Activated CD4-positive, alpha-beta memory T cell treated with anti-CD3 and anti-CD28 coated beads, Interleukin-2, amount 10 ng/mL, durations not matched to agents 7 days and 5 days (primary cell): ENCODE measurements around the gene DPP6. TPM values are rescaled to one million over a fixed set of nuclear protein-coding genes. Genes with fewer than 3 reads are reported as not detected.

ENCODE experiments used
- CTCF ChIA-PET: fragments of 350-600 bp; sonication (Branson Sonifier 250); formaldehyde crosslinking; loops from one replicate; lab custom pipeline; 2021; ENCODE audit warnings: antibody characterized with exemption, inconsistent platforms; lab: Charles Lee
- POLR2A ChIA-PET: fragments of 350-600 bp; sonication (Branson Sonifier 250); formaldehyde crosslinking; loops from one replicate; lab custom pipeline; 2021; ENCODE audit warnings: antibody characterized with exemption; lab: Charles Lee
- DNase-seq: peaks from one replicate; pipeline ENCODE4 v3.0.0-alpha.2; 2020
- H3K27ac Mint-ChIP-seq: one replicate; pipeline ENCODE4 v1.8.0; 2021; ENCODE audit warnings: mild to moderate bottlenecking, mixed read lengths
- H3K27me3 Mint-ChIP-seq: one replicate; pipeline ENCODE4 v1.8.0; 2021; ENCODE audit warnings: mixed read lengths
- H3K36me3 Mint-ChIP-seq: one replicate; pipeline ENCODE4 v1.8.0; 2021; ENCODE audit warnings: low read depth, mixed read lengths
- H3K4me1 Mint-ChIP-seq: one replicate; pipeline ENCODE4 v1.8.0; 2021; ENCODE audit warnings: mixed read lengths
- H3K4me3 Mint-ChIP-seq: one replicate; pipeline ENCODE4 v1.8.0; 2021; ENCODE audit warnings: mild to moderate bottlenecking, mixed read lengths
- H3K9me3 Mint-ChIP-seq: one replicate; pipeline ENCODE4 v1.8.0; 2021; ENCODE audit warnings: mixed read lengths
- total RNA-seq, 2 experiments: library from RNA; stranded (reverse); gene quantifications; one replicate each; pipeline ENCODE4 v1.2.3, GENCODE V29; 2021

DPP6 gene
- total RNA-seq, 2 experiments from 2014 or later: not detected

DNA sequence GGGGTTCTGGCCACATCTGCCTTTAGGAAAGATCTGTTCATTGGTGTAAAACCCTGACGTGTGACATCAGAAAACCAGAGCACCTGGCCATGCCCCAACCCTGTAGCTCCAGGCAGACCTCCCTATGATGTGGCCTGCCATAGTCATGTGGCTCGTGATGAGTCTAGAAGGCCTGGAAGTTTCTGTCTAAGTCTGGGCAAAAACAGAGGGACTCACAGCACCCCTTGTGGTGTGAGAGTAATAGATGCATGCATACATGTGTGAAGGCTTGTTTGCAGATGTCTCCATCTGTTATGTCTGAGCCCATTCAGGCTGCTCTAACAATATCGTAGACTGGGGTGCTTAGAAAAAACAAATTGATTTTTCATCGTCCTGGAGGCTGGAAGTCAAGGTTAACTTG is 641.5 kb downstream of the DPP6 start:
- ChIA-PET CTCF (no interaction called here), POLR2A (no interaction called here)
- Mint-ChIP-seq H3K4me3 (no peak overlapping the region), H3K27me3 (no peaks in the 10 kb centered on the region), H3K4me1 (no peaks in the 10 kb centered on the region), H3K27ac (no peak overlapping the region), H3K36me3 (no peaks in the 10 kb centered on the region), H3K9me3 (peaks cover 6% of the 10 kb centered on the region)
- DNase-seq: no peak

- H3K4me1 Mint-ChIP-seq: no peaks in the 10 kb centered on the region
- H3K27me3 Mint-ChIP-seq: no peaks in the 10 kb centered on the region
- no peak overlapping the region for H3K27ac Mint-ChIP-seq
- POLR2A ChIA-PET: no interaction called here
- no peak for DNase-seq
- no peaks in the 10 kb centered on the region for H3K36me3 Mint-ChIP-seq
- H3K4me3 Mint-ChIP-seq: no peak overlapping the region
- peaks cover 6% of the 10 kb centered on the region for H3K9me3 Mint-ChIP-seq
- CTCF ChIA-PET: no interaction called here
These were observed 643.6 kb downstream of the DPP6 start for GRCh38 chr7:154695836-154696235.

DNA sequence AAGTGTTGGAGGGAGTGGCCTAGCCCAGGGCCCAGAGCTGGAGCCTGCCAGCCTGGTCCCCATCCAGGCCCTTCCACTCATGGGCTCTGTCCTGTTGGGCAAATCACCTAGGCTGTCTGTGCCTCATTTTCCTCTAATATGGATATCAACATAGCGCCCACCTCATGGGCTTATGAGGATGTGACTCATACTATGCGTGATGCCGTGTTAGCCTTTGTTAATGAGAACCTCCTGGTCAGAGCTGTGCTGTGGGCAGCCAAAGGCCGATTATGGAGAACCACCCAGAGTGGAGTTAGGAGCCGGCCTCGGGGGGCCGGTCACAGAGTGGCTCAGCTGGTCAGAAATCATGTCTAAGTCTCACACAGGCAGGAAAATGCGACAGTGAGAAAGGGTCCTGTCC is 644.4 kb downstream of the DPP6 start:
- H3K4me1 Mint-ChIP-seq: no peaks in the 10 kb centered on the region
- ChIA-PET POLR2A (no interaction called here), CTCF (no interaction called here)
- H3K4me3 Mint-ChIP-seq: no peak overlapping the region
- H3K9me3 Mint-ChIP-seq: peaks cover 6% of the 10 kb centered on the region
- no peak overlapping the region for H3K27ac Mint-ChIP-seq
- no peak for DNase-seq
- no peaks in the 10 kb centered on the region for H3K36me3 Mint-ChIP-seq
- H3K27me3 Mint-ChIP-seq: no peaks in the 10 kb centered on the region

GRCh38 chr7:154698726-154699291 is 646.6 kb downstream of the DPP6 start:
- Mint-ChIP-seq H3K9me3 (peaks cover 6% of the 10 kb centered on the region), H3K4me3 (no peak overlapping the region), H3K27ac (no peak overlapping the region), H3K27me3 (no peaks in the 10 kb centered on the region), H3K4me1 (no peaks in the 10 kb centered on the region), H3K36me3 (no peaks in the 10 kb centered on the region)
- CTCF ChIA-PET: interaction anchor here (0.6 to 1.6 kb wide), 6 partner anchors 11 to 1694 kb away, joined by 3 to 4 read pairs (median 3); no protein-coding TSS in a partner anchor
- DNase-seq: no peak
- POLR2A ChIA-PET: no interaction called here

DNA sequence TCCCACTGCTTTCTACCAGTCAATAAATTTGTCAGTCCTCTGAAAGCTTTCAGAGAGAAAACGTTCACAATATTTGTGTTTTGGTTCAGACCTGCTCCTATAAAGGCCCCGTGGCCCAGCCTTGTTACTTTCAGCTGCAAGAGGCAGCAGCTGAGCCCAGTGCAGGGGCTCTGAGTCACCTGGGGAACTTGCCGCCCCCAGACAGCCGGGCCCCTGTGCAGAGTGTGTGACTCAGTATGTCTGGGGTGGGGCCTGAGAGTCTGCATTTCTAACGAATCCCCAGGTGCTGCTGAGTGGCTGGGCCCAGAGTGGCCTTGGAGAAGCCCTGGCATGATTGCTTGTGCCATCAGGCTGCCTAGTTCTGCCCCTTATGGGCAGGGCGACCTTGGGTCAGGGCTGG is 647.2 kb downstream of the DPP6 start:
- no peaks in the 10 kb centered on the region for H3K4me1 Mint-ChIP-seq
- ChIA-PET POLR2A (no interaction called here), CTCF (no interaction called here)
- no peak for DNase-seq
- no peaks in the 10 kb centered on the region for H3K36me3 Mint-ChIP-seq
- H3K9me3 Mint-ChIP-seq: peaks cover 6% of the 10 kb centered on the region
- no peak overlapping the region for H3K27ac Mint-ChIP-seq
- no peak overlapping the region for H3K4me3 Mint-ChIP-seq
- no peaks in the 10 kb centered on the region for H3K27me3 Mint-ChIP-seq

DNA sequence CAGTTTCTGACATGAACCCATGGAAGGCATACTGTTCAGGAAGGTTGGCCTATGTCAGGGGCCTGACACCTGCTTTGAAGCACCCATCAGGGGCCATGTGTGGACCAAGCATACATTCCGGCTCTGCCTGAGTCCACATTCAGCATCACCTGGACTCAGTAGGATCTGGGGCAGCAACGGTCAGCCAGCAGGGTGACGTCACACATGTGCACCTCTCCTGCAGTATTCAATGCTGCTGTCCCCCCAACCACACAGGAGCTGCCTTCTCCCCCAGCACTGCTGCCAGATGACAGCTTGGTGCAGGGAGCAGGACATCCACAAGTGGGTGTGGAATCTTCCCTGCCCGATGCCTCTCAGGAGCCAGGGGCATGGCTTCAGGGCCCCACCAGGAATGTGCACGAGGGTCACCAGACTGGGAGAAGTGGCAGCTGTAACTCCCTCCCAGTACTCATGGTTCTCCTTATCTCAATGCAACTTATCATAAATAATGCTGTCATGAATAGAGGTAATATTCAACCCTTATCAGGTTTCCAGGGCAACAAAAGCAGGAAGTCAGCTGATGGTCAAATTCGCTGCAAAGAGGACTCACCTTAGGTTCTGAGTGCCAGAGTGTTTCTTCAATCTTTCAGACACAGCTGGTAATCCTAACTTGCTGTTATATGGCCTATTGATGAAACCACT is 657.8 kb downstream of the DPP6 start:
- no peak overlapping the region for H3K27ac Mint-ChIP-seq
- H3K4me1 Mint-ChIP-seq: no peaks in the 10 kb centered on the region
- CTCF ChIA-PET: interaction anchor here (0.8 kb wide), 1 partner anchor 11 kb away, joined by 3 read pairs; no protein-coding TSS in a partner anchor

DNA sequence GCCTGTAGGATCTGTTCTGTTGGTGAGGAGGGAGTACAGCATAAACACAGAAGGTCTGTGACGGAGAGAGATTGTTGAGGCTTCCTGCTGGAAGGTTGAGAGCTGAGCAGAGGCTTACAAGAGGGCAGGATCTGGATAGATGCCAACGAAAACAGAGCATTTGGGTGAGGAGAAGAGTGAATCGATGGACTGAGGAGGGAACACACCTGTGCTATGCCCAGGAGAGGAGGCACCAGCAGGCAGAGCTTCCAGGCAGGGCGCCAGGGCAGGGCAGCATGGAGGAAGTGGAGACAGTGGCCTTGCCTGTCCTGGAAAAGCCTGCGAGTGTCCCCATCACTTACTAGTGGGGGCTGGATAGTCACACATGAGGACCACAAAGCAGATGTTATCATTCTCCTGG is 667.8 kb downstream of the DPP6 start:
- H3K9me3 Mint-ChIP-seq: peaks cover 6% of the 10 kb centered on the region
- POLR2A ChIA-PET: no interaction called here
- no peaks in the 10 kb centered on the region for H3K27me3 Mint-ChIP-seq
- no peaks in the 10 kb centered on the region for H3K36me3 Mint-ChIP-seq
- no peak for DNase-seq
- no peaks in the 10 kb centered on the region for H3K4me1 Mint-ChIP-seq
- H3K27ac Mint-ChIP-seq: no peak overlapping the region
- H3K4me3 Mint-ChIP-seq: no peak overlapping the region
- CTCF ChIA-PET: no interaction called here

More for the DNA sequence above, 657.8 kb downstream of the DPP6 start:
- Mint-ChIP-seq H3K27me3 (no peaks in the 10 kb centered on the region), H3K36me3 (no peaks in the 10 kb centered on the region), H3K9me3 (peaks cover 12% of the 10 kb centered on the region), H3K4me3 (no peak overlapping the region)
- no peak for DNase-seq
- POLR2A ChIA-PET: no interaction called here

DNA sequence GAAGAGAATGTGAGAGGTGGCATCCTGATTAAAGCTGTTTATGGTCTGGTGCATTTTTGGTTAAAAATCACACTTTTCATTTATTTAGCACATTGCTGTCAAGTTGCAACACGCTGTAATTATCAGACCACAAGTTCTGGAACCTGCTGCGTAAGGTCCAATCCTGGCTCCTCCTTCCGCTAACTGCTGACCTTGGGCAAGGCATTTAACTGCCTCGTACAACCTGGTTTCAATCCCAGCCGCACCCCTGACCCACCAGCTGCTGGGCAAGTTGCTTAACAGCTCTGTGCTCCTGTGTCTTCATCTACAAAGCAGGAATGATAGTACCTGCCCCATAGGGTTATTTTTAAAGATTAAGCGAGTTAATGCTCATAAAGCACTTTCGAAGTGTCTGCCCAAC is 668.9 kb downstream of the DPP6 start:
- no peaks in the 10 kb centered on the region for H3K36me3 Mint-ChIP-seq
- no peaks in the 10 kb centered on the region for H3K4me1 Mint-ChIP-seq
- H3K9me3 Mint-ChIP-seq: peaks cover 11% of the 10 kb centered on the region
- H3K27ac Mint-ChIP-seq: no peak overlapping the region
- ChIA-PET POLR2A (no interaction called here), CTCF (no interaction called here)
- H3K4me3 Mint-ChIP-seq: no peak overlapping the region
- H3K27me3 Mint-ChIP-seq: no peaks in the 10 kb centered on the region
- DNase-seq: no peak

- no peaks in the 10 kb centered on the region for H3K27me3 Mint-ChIP-seq
- H3K9me3 Mint-ChIP-seq: peaks cover 13% of the 10 kb centered on the region
- no peak for DNase-seq
- no peaks in the 10 kb centered on the region for H3K36me3 Mint-ChIP-seq
- ChIA-PET CTCF (no interaction called here), POLR2A (no interaction called here)
- H3K4me3 Mint-ChIP-seq: no peak overlapping the region
- no peak overlapping the region for H3K27ac Mint-ChIP-seq
- H3K4me1 Mint-ChIP-seq: no peaks in the 10 kb centered on the region
These were observed 674.2 kb downstream of the DPP6 start for GRCh38 chr7:154726368-154726767.

GRCh38 chr7:154729056-154729455 is 676.9 kb downstream of the DPP6 start:
- CTCF ChIA-PET: no interaction called here
- Mint-ChIP-seq H3K27ac (no peak overlapping the region), H3K27me3 (no peaks in the 10 kb centered on the region)

DNA sequence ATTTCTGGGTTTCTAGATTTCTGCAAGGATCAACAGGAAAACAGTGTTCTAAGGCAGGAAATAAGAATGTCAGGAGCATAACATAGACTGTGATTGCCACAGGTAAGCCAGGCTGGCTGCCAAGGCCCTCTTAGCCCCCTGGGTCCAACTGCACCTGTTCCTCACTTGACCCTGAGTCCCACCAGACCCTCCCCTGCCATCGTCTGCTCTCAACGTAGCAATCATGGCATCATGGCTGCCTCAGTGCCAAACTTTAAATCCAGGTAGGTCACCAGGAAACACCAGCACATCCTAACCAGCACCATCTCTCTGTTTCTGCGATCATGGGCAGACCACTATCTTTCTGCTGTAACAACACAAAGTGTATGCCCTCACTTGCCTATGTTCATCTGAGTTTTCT is 683.6 kb downstream of the DPP6 start:
- CTCF ChIA-PET: no interaction called here
- no peak for DNase-seq
- H3K9me3 Mint-ChIP-seq: no peaks in the 10 kb centered on the region
- no peaks in the 10 kb centered on the region for H3K36me3 Mint-ChIP-seq
- H3K4me1 Mint-ChIP-seq: no peaks in the 10 kb centered on the region
- no peaks in the 10 kb centered on the region for H3K27me3 Mint-ChIP-seq
- POLR2A ChIA-PET: no interaction called here
- no peak overlapping the region for H3K27ac Mint-ChIP-seq
- H3K4me3 Mint-ChIP-seq: no peak overlapping the region

More at GRCh38 chr7:154729056-154729455, 676.9 kb downstream of the DPP6 start:
- Mint-ChIP-seq H3K36me3 (no peaks in the 10 kb centered on the region), H3K4me3 (no peak overlapping the region), H3K9me3 (peaks cover 13% of the 10 kb centered on the region), H3K4me1 (no peaks in the 10 kb centered on the region)
- DNase-seq: no peak
- POLR2A ChIA-PET: no interaction called here

DNA sequence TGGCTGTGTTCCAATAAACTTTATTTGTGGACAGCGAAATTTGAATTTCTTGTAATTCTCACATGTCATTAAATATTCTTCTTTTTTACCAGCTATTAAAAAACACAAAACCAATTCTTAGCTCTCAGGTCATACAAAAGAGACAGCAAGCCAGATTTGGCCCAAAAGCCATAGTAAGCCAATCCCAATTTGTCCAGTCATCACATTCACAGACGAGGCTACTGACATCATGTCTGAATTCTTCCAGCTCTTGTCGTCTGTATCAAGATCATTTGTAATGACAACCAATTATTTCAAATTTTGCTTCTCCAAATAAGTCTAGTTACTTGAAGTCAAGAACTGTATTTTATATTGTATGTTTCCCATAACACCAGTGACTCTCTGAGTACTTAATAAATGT is 684.2 kb downstream of the DPP6 start:
- Mint-ChIP-seq H3K27me3 (no peaks in the 10 kb centered on the region), H3K36me3 (no peaks in the 10 kb centered on the region), H3K27ac (no peak overlapping the region), H3K4me3 (no peak overlapping the region), H3K9me3 (no peaks in the 10 kb centered on the region), H3K4me1 (no peaks in the 10 kb centered on the region)
- DNase-seq: no peak
- POLR2A ChIA-PET: no interaction called here
- CTCF ChIA-PET: no interaction called here

GRCh38 chr7:154738216-154738615 is 686.0 kb downstream of the DPP6 start:
- no peaks in the 10 kb centered on the region for H3K36me3 Mint-ChIP-seq
- H3K4me3 Mint-ChIP-seq: no peak overlapping the region
- no peak overlapping the region for H3K27ac Mint-ChIP-seq
- no peaks in the 10 kb centered on the region for H3K9me3 Mint-ChIP-seq
- no peak for DNase-seq
- ChIA-PET POLR2A (no interaction called here), CTCF (no interaction called here)
- no peaks in the 10 kb centered on the region for H3K4me1 Mint-ChIP-seq
- H3K27me3 Mint-ChIP-seq: no peaks in the 10 kb centered on the region

DNA sequence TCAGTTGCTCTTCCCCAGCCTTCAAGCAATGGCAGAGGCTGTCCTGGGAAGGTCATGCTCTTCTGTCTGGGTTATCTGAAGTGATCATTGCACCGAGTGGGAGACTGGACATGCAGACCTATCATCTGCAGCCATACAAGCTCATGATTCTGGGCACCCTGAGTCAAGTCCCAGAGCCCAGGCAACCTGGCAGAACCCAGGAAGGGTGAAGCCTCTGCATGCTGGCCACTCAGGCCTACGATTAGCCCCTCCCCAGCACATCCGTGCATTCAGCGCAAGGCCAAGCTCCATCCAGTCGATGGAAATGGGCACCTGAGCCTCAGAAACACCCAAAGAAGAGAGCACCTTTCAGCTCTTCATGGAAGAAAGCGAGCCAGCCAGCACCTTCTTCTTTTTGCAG is 688.9 kb downstream of the DPP6 start:
- no peak overlapping the region for H3K4me3 Mint-ChIP-seq
- no peaks in the 10 kb centered on the region for H3K36me3 Mint-ChIP-seq
- no peaks in the 10 kb centered on the region for H3K27me3 Mint-ChIP-seq
- no peaks in the 10 kb centered on the region for H3K4me1 Mint-ChIP-seq
- POLR2A ChIA-PET: no interaction called here
- H3K27ac Mint-ChIP-seq: no peak overlapping the region
- CTCF ChIA-PET: no interaction called here
- DNase-seq: no peak
- H3K9me3 Mint-ChIP-seq: no peaks in the 10 kb centered on the region
